T-helper 2 cell treated with Interferon-gamma antibody and Interleukin-4, amounts not matched to agents 100 ng/mL and 5 ng/mL, for 36 hours (primary cell): ENCODE measurements around the gene WNT9B. TPM values are rescaled to one million over a fixed set of nuclear protein-coding genes. Genes with fewer than 3 reads are reported as not detected.

ENCODE experiments used
- intact Hi-C: fragments of 100-400 bp; cut with micrococcal nuclease; formaldehyde crosslinking; loops from one replicate; pipeline ENCODE4 v1.15.1; 2023
- total RNA-seq: library from RNA; stranded (reverse); gene quantifications from 2 replicates; pipeline ENCODE4 v1.2.3, GENCODE V29; 2022

The WNT9B gene
- total RNA-seq, 1 donor from 2014 or later, result not detected

- intact Hi-C loops, result no loop called here
Measured at GRCh38 chr17:46908068-46908737, 56.8 kb downstream of the WNT9B start.

GRCh38 chr17:46910179-46910927 is 59.0 kb downstream of the WNT9B start:
- intact Hi-C loops, result no loop called here

- intact Hi-C loops, result no loop called here
Measured at GRCh38 chr17:46911311-46911710, 59.9 kb downstream of the WNT9B start.

- intact Hi-C loops, result no loop called here
Measured at GRCh38 chr17:46915596-46915995, 64.2 kb downstream of the WNT9B start.

GRCh38 chr17:46916211-46916610 is 64.8 kb downstream of the WNT9B start:
- intact Hi-C loops, result no loop called here

- intact Hi-C loops, result no loop called here
Measured at GRCh38 chr17:46916623-46917022, 65.2 kb downstream of the WNT9B start.

- intact Hi-C loops, result no loop called here
Measured at GRCh38 chr17:46917041-46917440, 65.7 kb downstream of the WNT9B start.

- intact Hi-C loops, result no loop called here
Measured at GRCh38 chr17:46917516-46917915, 66.1 kb downstream of the WNT9B start.

- intact Hi-C loops, result loop anchor here (10.0 kb wide), 1 partner anchor 727 kb away; the partner anchor contains the start of gene KANSL1
Measured at GRCh38 chr17:46921962-46922361, 70.6 kb downstream of the WNT9B start.

- intact Hi-C loops, result loop anchor here (10.0 kb wide), 1 partner anchor 728 kb away; the partner anchor contains the start of gene KANSL1
Measured at GRCh38 chr17:46922487-46922803, 71.1 kb downstream of the WNT9B start.

GRCh38 chr17:46922804-46923635 is 71.6 kb downstream of the WNT9B start, which contains the start of gene GOSR2:
GOSR2 (plus strand) TSS chr17:46923160; CDS start chr17:46923193, 33 bp downstream.
- intact Hi-C loops, result loop anchor here (10.0 kb wide), 1 partner anchor 728 kb away; the partner anchor contains the start of gene KANSL1

- intact Hi-C loops, result loop anchor here (10.0 kb wide), 1 partner anchor 731 kb away; the partner anchor contains the start of gene KANSL1
Measured at GRCh38 chr17:46925185-46925868, 73.9 kb downstream of the WNT9B start.

- intact Hi-C loops, result loop anchor here (10.0 kb wide), 1 partner anchor 734 kb away; the partner anchor contains the start of gene KANSL1
Measured at GRCh38 chr17:46928467-46929261, 77.3 kb downstream of the WNT9B start.

GRCh38 chr17:46929413-46929812 is 78.0 kb downstream of the WNT9B start:
- intact Hi-C loops, result loop anchor here (10.0 kb wide), 1 partner anchor 735 kb away; the partner anchor contains the start of gene KANSL1

GRCh38 chr17:46930051-46930450 is 78.7 kb downstream of the WNT9B start:
- intact Hi-C loops, result no loop called here

- intact Hi-C loops, result no loop called here
Measured at GRCh38 chr17:46931596-46931995, 80.2 kb downstream of the WNT9B start.

GRCh38 chr17:46935658-46936266 is 84.4 kb downstream of the WNT9B start:
- intact Hi-C loops, result no loop called here
